H9 (cell line): ENCODE data around the gene TMC2. TPM values are rescaled to one million over a fixed set of nuclear protein-coding genes. Genes with fewer than 3 reads are reported as not detected.

Source experiments
- DNase-seq: peaks from one replicate; pipeline ENCODE4 v3.0.0-alpha.2; 2017
- H2AFZ ChIP-seq: one replicate; pipeline ENCODE4 v1.6.1; 2013; ENCODE audit warnings: mild to moderate bottlenecking, low read length, control low read depth, moderate library complexity
- H2AK5ac ChIP-seq: 2 replicates; pipeline ENCODE4 v1.6.1; 2013; ENCODE audit warnings: low read length, control low read depth, mixed read lengths; ENCODE audit not compliant: insufficient read length
- H2BK120ac ChIP-seq: one replicate; pipeline ENCODE4 v1.6.1; 2013; ENCODE audit warnings: low read depth, mild to moderate bottlenecking, low read length, control low read depth, inconsistent platforms; ENCODE audit not compliant: poor library complexity, severe bottlenecking
- H2BK12ac ChIP-seq: 2 replicates; pipeline ENCODE4 v1.6.1; 2013; ENCODE audit warnings: low read length, control low read depth, mixed read lengths, low read depth; ENCODE audit not compliant: insufficient read length
- H2BK15ac ChIP-seq: 2 replicates; pipeline ENCODE4 v1.6.1; 2013; ENCODE audit warnings: low read depth, low read length, control low read depth
- H2BK20ac ChIP-seq: one replicate; pipeline ENCODE4 v1.6.1; 2013; ENCODE audit warnings: low read depth, mild to moderate bottlenecking, low read length, control low read depth, inconsistent platforms; ENCODE audit not compliant: poor library complexity, severe bottlenecking
- H2BK5ac ChIP-seq: 2 replicates; pipeline ENCODE4 v1.6.1; 2013; ENCODE audit warnings: low read length, control low read depth, mixed read lengths; ENCODE audit not compliant: insufficient read length
- H3K14ac ChIP-seq: 2 replicates; pipeline ENCODE4 v1.6.1; 2013; ENCODE audit warnings: low read length, control low read depth; ENCODE audit not compliant: insufficient read depth
- H3K18ac ChIP-seq: 2 replicates; pipeline ENCODE4 v1.6.1; 2013; ENCODE audit warnings: low read depth, mild to moderate bottlenecking, mixed read lengths, low read length, control low read depth; ENCODE audit not compliant: insufficient read length
- H3K23ac ChIP-seq: 2 replicates; pipeline ENCODE4 v1.6.1; 2013; ENCODE audit warnings: low read length, control low read depth, mixed read lengths, low read depth; ENCODE audit not compliant: insufficient read length
- H3K23me2 ChIP-seq: 2 replicates; pipeline ENCODE4 v1.6.1; 2013; ENCODE audit warnings: low read depth, mild to moderate bottlenecking, mixed read lengths, low read length, control low read depth; ENCODE audit not compliant: insufficient read length, poor library complexity, severe bottlenecking
- H3K27ac ChIP-seq: 2 replicates; pipeline ENCODE4 v1.5.1; 2013; ENCODE audit warnings: low read length, control low read depth, mixed read lengths, low read depth; ENCODE audit not compliant: insufficient read length
- H3K27me3 ChIP-seq: 2 replicates; pipeline ENCODE4 v1.6.1; 2013; ENCODE audit warnings: low read length, control low read depth, inconsistent platforms; ENCODE audit not compliant: insufficient read depth
- H3K4ac ChIP-seq: 2 replicates; pipeline ENCODE4 v1.6.1; 2013; ENCODE audit warnings: low read depth, mild to moderate bottlenecking, control low read depth, inconsistent platforms, low read length, moderate library complexity
- H3K4me1 ChIP-seq: 2 replicates; pipeline ENCODE4 v1.6.1; 2013; ENCODE audit warnings: low read length, control low read depth, inconsistent platforms; ENCODE audit not compliant: insufficient read depth
- H3K4me2 ChIP-seq: 2 replicates; pipeline ENCODE4 v1.6.1; 2013; ENCODE audit warnings: low read length, control low read depth, mixed read lengths; ENCODE audit not compliant: insufficient read length, insufficient read depth
- H3K56ac ChIP-seq: 2 replicates; pipeline ENCODE4 v1.6.1; 2013; ENCODE audit warnings: low read depth, mild to moderate bottlenecking, mixed read lengths, low read length, control low read depth; ENCODE audit not compliant: insufficient read length
- H3K79me1 ChIP-seq: 2 replicates; pipeline ENCODE4 v1.6.1; 2013; ENCODE audit warnings: low read depth, mild to moderate bottlenecking, moderate library complexity, low read length, control low read depth, inconsistent platforms; ENCODE audit not compliant: insufficient read depth, poor library complexity, severe bottlenecking
- H3K79me2 ChIP-seq: 2 replicates; pipeline ENCODE4 v1.6.1; 2013; ENCODE audit warnings: low read length, control low read depth, inconsistent platforms; ENCODE audit not compliant: insufficient read depth
- H3K9ac ChIP-seq: 2 replicates; pipeline ENCODE4 v1.6.1; 2013; ENCODE audit warnings: low read length, control low read depth, mixed read lengths; ENCODE audit not compliant: insufficient read length; ENCODE audit errors: extremely low read depth
- H3K9me3 ChIP-seq: one replicate; pipeline ENCODE4 v1.6.1; 2013; ENCODE audit warnings: low read depth, low read length, inconsistent platforms; ENCODE audit not compliant: control insufficient read depth
- H3T11ph ChIP-seq: one replicate; pipeline ENCODE4 v1.6.1; 2013; ENCODE audit warnings: mild to moderate bottlenecking, low read length, control low read depth, inconsistent platforms
- H4K20me1 ChIP-seq: one replicate; pipeline ENCODE4 v1.6.1; 2013; ENCODE audit not compliant: control insufficient read depth, insufficient read length, insufficient read depth
- H4K5ac ChIP-seq: 2 replicates; pipeline ENCODE4 v1.6.1; 2013; ENCODE audit warnings: low read depth, mild to moderate bottlenecking, mixed read lengths, low read length, control low read depth; ENCODE audit not compliant: insufficient read length
- H4K8ac ChIP-seq: replicated peaks from 2 replicates; pipeline ENCODE4 v1.6.1; 2013; ENCODE audit warnings: low read length, control low read depth, mixed read lengths, low read depth; ENCODE audit not compliant: insufficient read length
- H4K91ac ChIP-seq: 2 replicates; pipeline ENCODE4 v1.6.1; 2013; ENCODE audit warnings: low read depth, mild to moderate bottlenecking, moderate library complexity, mixed read lengths, low read length, control low read depth; ENCODE audit not compliant: insufficient read length
- H3K27ac Mint-ChIP-seq, 3 experiments: 2 replicates in 2 of 3; 3 replicates in 1 of 3; pipeline ENCODE4 v1.8.0; 2020 to 2021; ENCODE audit warnings: mixed read lengths in 3 of 3, mild to moderate bottlenecking in 1 of 3, moderate library complexity in 1 of 3
- H3K27me3 Mint-ChIP-seq: 2 replicates; pipeline ENCODE4 v1.8.0; 2021; ENCODE audit warnings: low read depth, mild to moderate bottlenecking, moderate library complexity, mixed read lengths
- H3K36me3 Mint-ChIP-seq, 3 experiments: 2 replicates in 2 of 3; 3 replicates in 1 of 3; pipeline ENCODE4 v1.8.0; 2020 to 2021; ENCODE audit warnings: low read depth in 3 of 3, mixed read lengths in 3 of 3; ENCODE audit not compliant: insufficient read depth in 1 of 3
- H3K4me1 Mint-ChIP-seq, 2 experiments: 2 replicates each; pipeline ENCODE4 v1.8.0; 2020; ENCODE audit warnings: mixed read lengths in 2 of 2
- H3K4me3 Mint-ChIP-seq, 2 experiments: 2 replicates in 1 of 2; 3 replicates in 1 of 2; pipeline ENCODE4 v1.8.0; 2020 to 2021; ENCODE audit warnings: mild to moderate bottlenecking in 2 of 2, mixed read lengths in 2 of 2, moderate library complexity in 1 of 2
- H3K9me3 Mint-ChIP-seq, 2 experiments: 2 replicates in 1 of 2; 3 replicates in 1 of 2; pipeline ENCODE4 v1.8.0; 2020; ENCODE audit warnings: mild to moderate bottlenecking in 2 of 2, mixed read lengths in 2 of 2, moderate library complexity in 1 of 2
- CTCF ChIP-seq: fragments of 200-600 bp; sonication (generic); conservative IDR thresholded peaks from 3 replicates; pipeline ENCODE4 v1.8.0; 2021; ENCODE audit warnings: antibody characterized with exemption, mild to moderate bottlenecking
- WGBS: extraction: QIAGEN DNeasy Blood & Tissue Kit; methylation state at CpG from one replicate; pipeline ENCODE4 v1.1.7; 2013; ENCODE audit warnings: missing lambda C conversion rate, low lambda C conversion rate, mixed read lengths; ENCODE audit not compliant: insufficient read length; ENCODE audit errors: extremely low coverage; 5-methylcytosine and 5-hydroxymethylcytosine counted together
- total RNA-seq: library from RNA; stranded (reverse); gene quantifications from 2 replicates; pipeline ENCODE4 v1.2.1, GENCODE V29; 2021

The TMC2 gene
- total RNA-seq, 1 experiment from 2014 or later: not detected

DNA sequence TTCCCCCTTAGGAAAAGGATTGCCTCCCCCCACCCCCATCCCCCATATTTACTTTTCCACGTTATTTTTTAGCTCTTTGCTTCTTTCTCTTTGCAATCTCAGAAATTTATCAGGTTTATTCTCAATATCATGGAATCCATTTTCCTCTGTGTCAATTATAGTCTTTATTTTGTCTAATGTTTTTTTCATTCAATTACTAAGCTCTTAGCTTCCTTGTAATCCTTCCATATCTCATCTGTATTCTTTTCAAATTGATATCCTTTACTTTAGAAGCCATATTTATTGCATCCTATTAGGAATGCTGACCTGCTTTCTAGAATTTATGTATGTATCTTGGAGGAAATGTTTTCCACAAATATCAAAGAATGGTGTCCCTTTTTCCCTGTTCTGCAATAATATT, 39.3 kb downstream of the TMC2 start:
- Mint-ChIP-seq H3K36me3 (no peaks in the 10 kb centered on the region), H3K27me3 (peaks cover 28% of the 10 kb centered on the region)
- no peak overlapping the region for H2BK20ac ChIP-seq

More for the DNA sequence above, 39.3 kb downstream of the TMC2 start:
- Histone ChIP-seq H3K27me3 (no peaks in the 10 kb centered on the region), H2BK15ac (no peak overlapping the region), H3K9me3 (no peaks in the 10 kb centered on the region), H3K56ac (no peak overlapping the region), H3K9ac (no peak overlapping the region), H3K4ac (no peak overlapping the region), H3K4me2 (no peak overlapping the region), H2BK12ac (no peak overlapping the region), H2AK5ac (no peak overlapping the region), H2AFZ (no peak overlapping the region), H4K91ac (no peak overlapping the region), H3K4me1 (no peaks in the 10 kb centered on the region), H2BK120ac (no peak overlapping the region), H4K8ac (no peak overlapping the region), H3K18ac (no peak overlapping the region), H3K27ac (no peak overlapping the region), H4K20me1 (no peaks in the 10 kb centered on the region), H3K79me2 (no peaks in the 10 kb centered on the region), H3K23ac (no peak overlapping the region), H3K14ac (no peak overlapping the region), H2BK5ac (no peak overlapping the region), H3K79me1 (no peaks in the 10 kb centered on the region), H3K23me2 (no peaks in the 10 kb centered on the region), H3T11ph (no peak overlapping the region), H4K5ac (no peak overlapping the region)
- DNase-seq: no peak
- Mint-ChIP-seq H3K9me3 (no peaks in the 10 kb centered on the region), H3K27ac (no peak overlapping the region), H3K4me1 (no peaks in the 10 kb centered on the region), H3K4me3 (no peak overlapping the region)
- TF ChIP-seq CTCF: no peak
- no CpG with 5 or more reads among the region's 1 CpG for WGBS
